GM13976 (cell line): ENCODE results near the gene TEFM.

Source experiments
- DNase-seq: peaks from one replicate; pipeline ENCODE4 v3.0.0; 2012; ENCODE audit warnings: low spot score
- CTCF ChIP-seq: IDR thresholded peaks from 2 replicates; pipeline ENCODE4 v1.5.1; 2012; ENCODE audit warnings: borderline replicate concordance, mild to moderate bottlenecking; ENCODE audit not compliant: insufficient read depth; ENCODE audit errors: extremely low read depth, missing control alignments, control extremely low read depth
- in situ Hi-C: fragments of 300-500 bp; cut with MboI; formaldehyde crosslinking; loops from one replicate; pipeline ENCODE4 v1.12.0; 2022; ENCODE audit warnings: low sequenced_read_pairs, mixed read lengths, inconsistent platforms; ENCODE audit not compliant: unreplicated experiment

TEFM gene

GRCh38 chr17:30864636-30865035, 41.4 kb downstream of the TEFM start:
- in situ Hi-C loops, result no loop called here
- DNase-seq, result no peak

GRCh38 chr17:30858556-30859250, 47.3 kb downstream of the TEFM start:
- no peak for TF ChIP-seq CTCF
- no peak for DNase-seq
- in situ Hi-C loops, result no loop called here

More at GRCh38 chr17:30864636-30865035, 41.4 kb downstream of the TEFM start:
- no peak for TF ChIP-seq CTCF

GRCh38 chr17:30854146-30854545, 51.9 kb downstream of the TEFM start:
- DNase-seq, result no peak
- in situ Hi-C loops, result no loop called here
- TF ChIP-seq CTCF, result no peak
